GM19467 (cell line): ENCODE results near the gene TXLNB.
A peak's percentile ranks its signal among the peaks of the same experiment; 100 is the strongest.
"Not testable (repeated sequence)": the region's sequence is repeated elsewhere in the genome, so short reads cannot be mapped to it uniquely, and the experiment has no call there.

Experiments
- ATAC-seq: cut with Tn5 transposase; IDR thresholded peaks from one replicate; pipeline ENCODE4 v1.9.1; 2021; ENCODE audit warnings: mild to moderate bottlenecking, moderate library complexity; ENCODE audit not compliant: unreplicated experiment

Gene TXLNB

GRCh38 chr6:139311831-139312230 lies 20.0 kb upstream of the TXLNB start:
- ATAC-seq = no peak

- ATAC-seq = no peak
Measured at GRCh38 chr6:139308936-139309603, 17.3 kb upstream of the TXLNB start.

DNA sequence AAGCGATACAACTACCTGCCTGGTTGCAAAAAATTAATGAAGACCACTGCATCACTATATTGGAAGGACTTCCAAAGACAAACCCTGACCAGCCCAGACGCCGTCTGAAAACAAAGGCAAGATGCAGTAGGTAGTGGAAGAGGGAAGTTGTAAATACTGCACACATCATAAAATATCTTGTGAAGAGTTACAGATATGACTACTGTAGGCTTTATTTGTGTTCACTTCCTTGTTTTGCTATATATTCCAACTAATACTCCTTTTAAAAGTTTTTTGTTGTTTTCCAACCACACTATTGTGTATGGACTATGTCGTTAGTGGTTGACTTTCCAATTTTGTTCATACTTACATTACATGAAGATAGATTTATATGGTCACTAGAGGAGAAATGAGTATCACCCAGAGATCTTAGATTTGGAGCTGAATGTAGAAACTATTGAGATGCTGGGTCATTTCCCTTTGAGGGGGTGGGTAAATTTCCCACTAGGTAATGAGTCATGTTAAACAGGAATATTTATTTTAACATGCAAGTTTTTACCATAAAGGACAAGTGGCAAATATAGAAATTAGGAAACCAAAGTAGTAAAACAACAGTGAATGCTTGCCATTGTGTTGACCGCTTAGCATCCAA lies 16.6 kb upstream of the TXLNB start:
- no peak for ATAC-seq

GRCh38 chr6:139306291-139306981 lies 14.6 kb upstream of the TXLNB start:
- ATAC-seq = no peak

DNA sequence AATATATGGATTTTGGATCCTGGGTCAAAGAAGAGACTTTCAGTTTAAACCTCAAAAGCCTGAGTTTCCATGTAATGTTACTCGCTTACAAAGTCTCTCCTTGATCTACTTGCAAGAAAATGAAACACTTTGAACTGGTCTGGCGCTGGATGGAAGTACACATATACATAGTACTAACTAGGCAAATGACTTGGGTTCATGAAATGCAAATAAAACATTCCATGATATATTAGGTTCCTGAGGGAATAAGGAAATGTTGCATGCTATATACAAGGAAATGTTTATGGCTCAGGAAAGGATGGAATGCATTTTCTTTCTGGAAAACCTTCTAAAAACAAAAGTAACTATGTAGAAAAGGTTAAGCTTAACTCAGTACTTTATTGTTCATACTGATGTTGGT lies 11.4 kb upstream of the TXLNB start:
- no peak for ATAC-seq

DNA sequence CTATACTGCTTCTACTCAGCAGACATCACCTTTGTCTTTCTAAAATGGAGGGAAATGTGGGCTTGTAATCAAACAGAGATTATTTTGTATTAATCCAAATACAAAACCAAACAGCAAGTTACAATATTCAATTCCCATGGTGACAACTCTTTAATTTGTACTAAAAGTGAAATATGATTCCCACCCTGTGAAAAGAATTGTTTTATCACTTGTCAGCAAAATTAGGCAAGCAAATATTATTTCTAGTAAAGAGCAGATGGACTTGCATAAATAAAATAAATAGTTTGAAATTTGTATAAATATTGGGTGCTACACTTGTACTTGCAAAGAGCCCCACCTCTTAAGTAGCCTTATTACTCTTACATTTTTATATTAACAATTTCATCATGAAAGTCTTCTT lies 6.1 kb upstream of the TXLNB start:
- no peak for ATAC-seq

DNA sequence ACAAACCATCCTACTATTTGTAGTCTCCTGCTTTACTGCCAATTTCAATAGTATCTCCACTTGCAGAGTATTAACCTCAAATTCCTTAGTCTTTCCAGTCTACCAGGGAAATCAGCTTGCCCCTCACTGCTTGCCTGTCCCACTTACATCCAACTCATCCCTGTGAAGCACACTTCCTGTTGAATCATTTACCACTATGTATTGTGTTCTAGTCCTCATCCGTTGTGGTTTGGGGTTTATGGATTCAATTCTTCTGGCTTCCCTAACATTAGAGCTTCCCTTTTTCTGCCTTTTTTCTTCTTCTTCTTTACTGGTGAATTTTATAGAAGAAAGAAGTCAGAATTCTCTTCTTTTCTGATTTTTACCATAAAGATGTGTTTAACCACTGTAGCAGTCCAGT lies 5.1 kb upstream of the TXLNB start:
- ATAC-seq = no peak

GRCh38 chr6:139295901-139296300 lies 4.1 kb upstream of the TXLNB start:
- ATAC-seq = no peak

GRCh38 chr6:139294090-139294489 lies 2.3 kb upstream of the TXLNB start:
- ATAC-seq = no peak

DNA sequence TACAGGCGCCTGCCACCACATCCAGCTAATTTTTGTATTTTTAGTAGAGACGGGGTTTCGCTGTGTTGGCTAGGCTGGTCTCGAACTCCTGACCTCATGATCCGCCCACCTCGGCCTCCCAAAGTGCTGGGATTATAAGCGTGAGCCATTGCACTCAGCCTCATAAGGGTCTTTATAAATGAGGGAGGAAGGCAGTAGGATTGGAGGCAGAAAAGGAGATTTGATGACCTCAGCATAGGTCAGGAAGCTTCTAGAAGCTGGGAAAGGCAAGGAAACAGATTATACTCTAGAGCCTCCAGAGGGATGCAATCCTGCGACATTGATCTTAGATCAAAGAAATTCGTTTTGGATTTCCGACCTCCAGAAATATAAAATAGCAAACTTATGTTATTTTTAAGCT lies 1.4 kb upstream of the TXLNB start:
- ATAC-seq = not testable (repeated sequence)

DNA sequence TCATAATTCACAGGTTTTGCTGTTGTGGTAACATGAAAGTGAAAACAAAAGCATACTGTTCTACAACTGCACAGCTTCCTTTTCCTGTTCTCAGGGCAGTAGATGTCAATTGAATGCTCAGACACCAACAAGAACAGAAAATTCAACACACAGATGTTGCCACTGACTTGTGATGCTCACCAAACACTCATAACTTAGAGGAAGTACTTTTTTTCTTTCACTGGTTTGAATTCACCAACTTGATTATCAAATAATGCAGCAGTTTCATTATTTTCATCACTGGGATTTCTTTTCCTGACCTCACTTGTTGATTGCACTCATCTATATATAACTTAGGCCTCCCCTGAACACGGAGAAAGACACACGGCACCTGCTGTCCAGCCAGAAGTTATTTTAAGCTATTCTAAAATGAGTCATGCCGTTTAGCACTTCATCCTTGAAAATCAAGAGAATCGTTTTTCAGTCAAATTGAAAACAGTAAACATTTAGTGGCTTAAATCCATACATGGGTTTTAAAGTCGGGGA lies 949 bp downstream of the TXLNB start:
- ATAC-seq = peak; percentile 79

GRCh38 chr6:139289233-139289632 lies 2.6 kb downstream of the TXLNB start:
- no peak for ATAC-seq

DNA sequence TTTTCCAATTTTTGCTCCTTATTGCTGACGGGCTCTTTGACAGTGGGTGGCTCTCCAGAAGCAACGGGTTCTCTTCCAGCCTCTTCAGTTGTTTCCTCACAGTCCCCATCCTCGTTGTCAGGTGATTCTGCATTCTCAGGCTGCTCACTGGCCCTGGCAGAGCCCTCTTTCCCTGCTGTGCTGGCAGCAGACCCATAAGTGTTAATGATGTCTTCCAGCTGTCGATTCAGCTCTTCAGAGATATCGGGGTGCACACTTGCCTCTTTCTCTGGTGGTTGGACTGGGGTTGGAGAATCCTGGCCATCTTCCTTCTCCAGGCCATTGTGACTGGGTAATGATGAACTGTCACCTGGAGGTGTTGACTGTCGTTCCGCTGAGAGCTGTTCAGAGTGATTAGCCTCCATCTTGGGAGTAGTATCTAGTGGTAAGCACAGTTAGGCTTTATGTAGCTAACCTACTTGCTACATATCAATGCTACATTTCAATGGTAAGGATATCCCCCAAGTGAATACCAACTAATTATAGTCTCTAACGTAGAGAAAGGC lies 3.2 kb downstream of the TXLNB start:
- no peak for ATAC-seq

DNA sequence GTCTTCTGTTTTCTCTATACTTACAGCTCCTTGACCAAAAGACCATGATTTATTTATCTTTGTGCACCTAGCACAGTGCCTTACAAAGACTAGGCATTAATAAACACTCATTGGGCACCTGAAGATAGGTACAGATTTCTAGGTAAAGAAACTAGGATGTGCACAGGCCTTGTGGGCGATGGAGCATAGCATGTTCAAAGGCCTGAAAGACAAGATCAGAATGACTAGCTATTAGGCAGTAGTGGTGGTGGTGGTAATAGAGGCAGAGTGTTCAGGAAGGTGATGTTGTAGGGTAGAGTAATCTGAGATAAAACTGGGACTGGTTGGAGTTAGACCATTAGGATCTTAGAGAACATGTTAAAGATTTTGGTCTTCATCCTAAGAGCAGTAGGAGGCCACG lies 3.9 kb downstream of the TXLNB start:
- no peak for ATAC-seq

GRCh38 chr6:139286438-139286837 lies 5.4 kb downstream of the TXLNB start:
- ATAC-seq = not testable (repeated sequence)

DNA sequence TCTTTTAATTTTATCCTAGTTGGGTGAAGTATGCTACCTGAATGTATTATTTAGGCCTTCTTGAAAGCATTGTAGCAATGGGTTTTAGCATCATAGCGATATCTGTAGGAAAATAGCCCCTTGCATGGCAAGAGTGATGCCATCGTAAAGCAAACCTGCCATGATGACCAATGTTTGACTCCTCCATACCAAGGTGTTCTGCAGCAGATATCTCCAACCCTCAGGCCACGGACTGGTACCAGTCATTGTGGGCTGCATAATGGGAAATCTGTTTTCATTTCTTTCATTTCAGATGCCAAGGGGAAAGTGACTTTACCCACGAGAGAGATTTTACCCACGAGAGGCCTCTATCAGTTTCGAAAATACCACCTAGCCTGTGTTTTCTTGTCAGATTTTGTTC lies 6.2 kb downstream of the TXLNB start:
- ATAC-seq = no peak

- ATAC-seq = no peak
Measured at GRCh38 chr6:139284789-139285188, 7.0 kb downstream of the TXLNB start.

- ATAC-seq = no peak
Measured at GRCh38 chr6:139282684-139283083, 9.1 kb downstream of the TXLNB start.

DNA sequence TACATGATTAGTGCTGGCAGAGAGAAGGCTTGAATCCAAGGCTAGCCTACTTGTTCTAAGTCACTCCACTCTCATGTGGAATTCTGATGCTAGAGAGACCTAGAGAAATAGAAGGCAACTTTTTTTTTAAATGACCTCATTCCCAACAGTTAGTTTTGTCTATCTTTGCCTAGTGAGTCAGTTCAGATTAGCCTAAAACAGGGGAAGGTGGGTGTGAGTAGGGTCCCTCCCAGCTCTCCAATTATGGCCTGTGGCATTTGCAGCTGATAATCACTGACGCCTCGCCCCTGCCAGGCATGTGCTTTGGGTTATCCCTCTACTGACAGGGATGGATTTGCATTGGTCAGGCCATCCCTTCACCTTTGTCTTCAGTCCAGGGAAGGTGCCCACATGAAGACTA lies 13.6 kb downstream of the TXLNB start:
- ATAC-seq = no peak

GRCh38 chr6:139277587-139277986 lies 14.2 kb downstream of the TXLNB start:
- no peak for ATAC-seq

GRCh38 chr6:139277161-139277560 lies 14.6 kb downstream of the TXLNB start:
- no peak for ATAC-seq
